OCI-M2 (cell line): ENCODE results near the gene KIF16B.
"Not testable (repeated sequence)": the region's sequence is repeated elsewhere in the genome, so short reads cannot be mapped to it uniquely, and the experiment has no call there.

ENCODE experiments used
- DNase-seq: peaks from one replicate; lab custom pipeline; 2025; ENCODE audit not compliant: unreplicated experiment; lab: John Stamatoyannopoulos, UW

KIF16B gene

DNA sequence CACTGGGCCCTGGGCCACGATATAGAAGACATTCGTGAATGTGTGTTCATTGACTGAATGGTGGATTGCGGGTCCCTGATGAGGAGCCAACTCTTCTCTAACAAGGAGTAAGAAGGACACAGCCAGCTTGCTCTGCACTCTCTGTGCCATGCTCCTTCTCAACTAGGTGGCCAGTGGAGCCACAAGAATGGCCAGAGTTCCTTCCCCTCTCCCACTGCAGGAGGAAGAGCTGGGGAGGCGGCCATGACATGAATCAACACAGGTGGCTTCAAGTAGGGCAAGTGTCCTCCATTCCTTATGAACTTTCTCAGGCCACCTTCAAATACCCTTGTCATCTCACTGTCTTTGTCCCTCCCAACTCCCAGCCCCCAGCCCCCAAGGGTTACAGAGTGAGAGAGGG, 305.7 kb downstream of the KIF16B start:
- no peak for DNase-seq

- no peak for DNase-seq
Observed at GRCh38 chr20:16265334-16265733, 307.9 kb downstream of the KIF16B start.

DNA sequence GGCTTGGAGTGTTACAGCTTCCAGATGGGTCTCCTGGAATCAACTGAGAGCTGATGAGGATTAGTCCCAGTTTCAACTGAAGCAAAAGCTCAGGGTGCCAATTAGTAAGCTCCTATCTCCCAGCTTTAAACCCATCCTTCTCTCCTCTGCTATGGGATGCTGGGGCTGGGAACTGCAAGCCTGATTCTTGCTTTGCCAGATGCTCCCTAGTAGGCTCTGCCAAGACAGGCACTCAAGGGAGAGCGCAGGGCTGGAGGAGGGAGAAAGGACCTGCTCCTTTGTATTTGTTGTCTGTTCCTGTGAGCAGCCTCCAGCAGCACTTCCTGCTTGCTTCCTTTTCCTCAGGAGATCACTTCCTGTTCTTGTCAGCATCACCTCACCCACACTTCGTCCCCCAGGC, 309.7 kb downstream of the KIF16B start:
- no peak for DNase-seq

DNA sequence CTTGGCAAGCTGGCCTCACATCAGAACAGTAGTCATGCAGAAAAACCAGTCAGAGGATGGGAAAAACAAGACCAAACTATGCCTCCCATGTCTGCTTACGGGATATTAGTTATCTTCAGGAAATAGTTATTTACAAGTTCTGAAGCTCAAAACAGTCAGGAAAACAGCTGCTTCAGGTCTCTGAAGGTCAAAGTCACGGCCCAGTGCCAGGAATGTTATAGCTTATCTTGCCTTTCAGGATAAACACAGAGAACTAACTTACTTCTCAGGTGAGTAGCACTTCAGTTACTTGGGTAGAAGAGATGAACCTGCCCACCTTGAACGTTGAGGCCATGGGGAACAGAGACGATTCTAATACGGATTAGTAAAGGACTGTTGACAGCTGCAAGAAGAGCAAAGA, 310.7 kb downstream of the KIF16B start:
- DNase-seq = no peak

GRCh38 chr20:16261733-16262273, 311.4 kb downstream of the KIF16B start:
- no peak for DNase-seq

DNA sequence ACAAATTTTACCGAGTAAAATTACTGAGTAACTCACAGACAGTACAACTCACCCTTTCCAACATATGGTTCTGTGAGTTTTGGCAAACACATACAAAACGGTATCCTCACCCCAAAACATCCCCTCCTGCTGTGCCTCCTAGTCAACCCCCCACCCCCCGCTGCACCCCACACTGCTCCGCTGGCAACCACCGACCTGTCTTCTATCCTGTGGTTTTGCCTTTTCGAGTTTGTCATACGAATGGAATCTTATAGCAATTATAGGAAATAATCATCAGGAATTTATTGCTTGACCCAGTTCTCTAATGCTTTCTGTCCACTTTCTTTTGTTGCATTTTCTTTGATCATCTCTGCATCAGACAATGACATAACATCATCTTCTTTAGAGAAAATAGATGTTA, 312.3 kb downstream of the KIF16B start:
- DNase-seq = no peak

DNA sequence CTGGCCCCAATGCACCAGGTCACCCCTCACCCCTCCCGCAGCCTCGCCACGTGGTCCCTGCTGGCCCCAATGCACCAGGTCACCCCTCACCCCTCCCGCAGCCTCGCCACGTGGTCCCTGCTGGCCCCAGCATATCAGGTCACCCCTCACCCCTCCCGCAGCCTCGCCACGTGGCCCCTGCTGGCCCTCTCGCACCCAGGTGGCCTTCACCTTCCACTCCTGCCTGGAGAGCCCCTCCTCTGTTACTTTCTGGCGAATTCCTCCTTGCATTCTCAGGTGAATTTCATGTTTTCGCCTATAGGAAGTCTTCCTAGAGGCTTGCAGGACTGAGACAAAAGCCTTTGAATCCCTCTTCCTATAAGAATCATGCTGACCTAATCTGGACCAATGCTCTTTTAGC, 313.1 kb downstream of the KIF16B start:
- DNase-seq = not testable (repeated sequence)

- DNase-seq = no peak
Observed at GRCh38 chr20:16258766-16259165, 314.5 kb downstream of the KIF16B start.

- DNase-seq = no peak
Observed at GRCh38 chr20:16257813-16258430, 315.3 kb downstream of the KIF16B start.

GRCh38 chr20:16257021-16257420, 316.2 kb downstream of the KIF16B start:
- no peak for DNase-seq

DNA sequence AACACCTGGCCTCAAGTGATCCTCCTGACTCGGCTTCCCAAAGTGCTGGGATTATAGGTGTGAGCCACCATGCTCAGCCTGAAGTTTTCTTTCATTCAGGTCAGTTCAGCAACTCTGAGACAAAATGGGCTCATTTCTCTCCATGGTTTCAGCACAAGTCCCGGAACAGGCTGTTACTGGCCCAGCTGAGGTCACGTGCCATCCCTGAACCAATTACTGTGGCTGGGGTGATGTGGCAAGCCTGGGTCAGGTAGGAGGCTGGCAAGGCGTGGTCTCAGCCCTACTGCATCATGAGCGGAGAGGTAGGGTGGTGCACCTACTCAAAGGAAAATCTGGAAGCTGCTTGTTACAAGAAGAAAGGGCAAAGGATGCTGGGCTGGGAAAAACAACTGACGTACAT, 326.4 kb downstream of the KIF16B start:
- no peak for DNase-seq

DNA sequence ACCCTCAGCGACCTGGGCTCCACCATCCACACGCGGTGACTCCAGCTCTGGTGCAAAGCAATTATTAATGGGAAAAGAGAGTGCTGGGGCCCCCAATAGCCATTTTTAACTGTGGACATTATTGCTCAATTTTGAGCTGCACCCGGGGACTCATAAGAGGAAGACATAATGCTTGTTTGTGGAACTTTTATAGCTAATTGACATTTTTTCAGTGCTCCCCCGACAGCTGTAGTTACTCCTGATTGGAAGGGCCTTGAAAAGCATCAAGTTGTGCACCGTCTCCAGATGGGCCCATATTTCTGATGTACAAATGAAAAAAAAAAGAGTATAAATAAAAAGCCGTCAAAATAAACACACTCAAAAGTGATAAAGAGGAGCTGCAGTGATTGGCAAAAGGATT, 327.0 kb downstream of the KIF16B start:
- DNase-seq = no peak

DNA sequence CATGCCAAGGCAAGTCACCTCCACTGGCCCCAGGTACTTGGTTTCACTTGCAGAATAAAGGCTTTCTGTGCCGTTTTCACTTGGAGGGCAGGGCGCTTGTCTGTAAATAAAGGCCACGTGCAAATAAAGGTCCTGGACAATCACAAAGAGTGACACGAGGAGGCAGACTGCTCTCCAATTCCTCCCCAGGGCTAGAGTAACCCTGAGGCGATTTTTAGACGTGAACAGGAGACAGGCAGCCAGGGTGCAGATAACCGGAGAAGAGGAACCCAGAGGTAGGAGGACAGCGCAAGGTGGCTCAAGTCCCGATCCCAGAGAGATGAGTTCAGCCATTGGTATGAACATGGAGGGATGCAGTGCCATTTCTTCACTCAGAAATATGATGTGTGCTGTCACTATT, 327.4 kb downstream of the KIF16B start:
- no peak for DNase-seq

GRCh38 chr20:16244892-16245291, 328.4 kb downstream of the KIF16B start:
- no peak for DNase-seq

GRCh38 chr20:16243470-16243869, 329.8 kb downstream of the KIF16B start:
- DNase-seq = no peak

DNA sequence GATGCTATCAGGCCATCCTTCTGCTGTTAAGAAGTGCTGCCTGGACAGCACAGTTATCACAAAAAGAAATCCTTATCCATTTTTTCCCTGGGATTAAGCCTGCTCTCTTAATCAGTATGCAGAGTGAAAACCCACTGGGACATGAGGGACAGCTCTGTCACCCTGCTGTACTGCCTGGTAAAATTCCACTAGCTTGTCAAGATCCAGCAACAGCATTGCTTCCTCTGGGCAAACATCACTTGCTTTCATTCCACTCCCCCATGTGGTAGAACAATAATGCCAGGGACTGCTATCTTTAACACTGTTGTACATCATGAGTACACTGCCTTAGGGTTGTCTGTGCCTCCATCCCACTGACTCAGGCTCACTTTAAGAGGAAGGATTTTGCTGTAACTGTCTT, 331.3 kb downstream of the KIF16B start:
- DNase-seq = no peak

DNA sequence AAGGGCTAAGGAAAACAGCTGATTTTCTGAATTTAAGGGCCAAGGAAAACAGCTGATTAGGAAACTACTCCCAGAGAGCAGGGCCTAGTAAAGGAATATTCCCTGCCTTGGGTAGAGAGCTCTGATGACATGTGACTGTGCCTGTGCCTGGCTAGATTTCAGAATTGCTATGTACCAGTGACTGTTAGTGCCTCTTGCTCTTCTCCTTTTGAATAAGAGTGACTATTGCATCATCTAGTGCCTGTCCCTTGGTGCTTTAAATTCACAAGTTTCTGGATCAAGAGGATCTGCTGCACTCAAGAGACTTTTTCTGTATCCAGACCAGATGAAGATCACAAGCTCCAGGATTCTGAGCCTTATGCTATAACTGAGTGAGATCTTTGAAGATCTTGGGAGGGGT, 332.9 kb downstream of the KIF16B start:
- DNase-seq = no peak

DNA sequence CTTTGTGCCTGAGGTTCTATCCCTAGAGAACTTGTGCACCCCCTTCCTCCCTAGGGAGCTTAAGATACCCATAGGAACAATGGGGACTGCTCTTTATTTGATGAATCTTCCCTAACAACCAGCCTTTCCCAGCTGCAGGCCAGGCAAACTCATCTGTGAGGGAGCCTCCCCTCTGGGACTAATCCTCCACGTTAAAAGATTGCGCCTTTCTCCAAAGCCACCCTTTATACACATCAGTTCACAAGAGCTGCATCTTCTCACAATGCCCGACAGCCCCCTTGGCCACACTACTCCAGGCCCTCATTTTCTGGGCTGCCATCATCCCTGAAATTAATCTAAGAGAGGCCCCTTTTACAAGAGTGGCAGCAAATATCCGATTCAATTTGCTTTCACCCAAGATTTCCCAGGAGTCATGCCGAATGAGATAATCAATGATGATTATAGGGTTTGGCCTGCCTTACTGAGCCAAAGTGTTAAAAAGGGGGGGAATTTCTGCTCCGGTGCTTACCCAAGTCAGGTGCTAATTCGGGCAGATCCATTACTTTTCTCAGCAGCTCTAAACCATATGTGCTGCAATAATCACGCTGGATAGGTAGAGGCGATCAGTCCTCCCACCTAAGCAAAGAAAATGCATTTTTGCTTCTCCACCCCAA, 336.5 kb downstream of the KIF16B start:
- DNase-seq = no peak

DNA sequence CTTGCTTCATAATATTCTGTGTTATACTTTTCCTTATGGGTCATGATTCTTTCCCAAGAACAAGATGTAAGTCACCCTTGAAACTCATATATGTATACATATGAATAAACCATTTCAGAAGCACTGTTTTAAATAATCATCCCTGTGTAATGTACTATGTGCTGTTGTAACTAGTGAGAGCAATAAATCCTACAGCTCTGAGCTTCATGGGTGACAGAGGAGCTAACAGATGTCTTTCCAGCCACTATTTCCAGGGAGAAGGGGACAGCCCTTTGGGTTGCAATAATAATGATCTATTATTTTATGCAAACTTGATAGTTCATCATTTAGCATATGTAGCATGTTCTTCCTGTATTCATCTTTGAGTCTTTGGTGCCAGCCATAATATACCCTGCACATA, 342.8 kb downstream of the KIF16B start:
- DNase-seq = no peak

GRCh38 chr20:16229813-16230212, 343.4 kb downstream of the KIF16B start:
- DNase-seq = no peak

DNA sequence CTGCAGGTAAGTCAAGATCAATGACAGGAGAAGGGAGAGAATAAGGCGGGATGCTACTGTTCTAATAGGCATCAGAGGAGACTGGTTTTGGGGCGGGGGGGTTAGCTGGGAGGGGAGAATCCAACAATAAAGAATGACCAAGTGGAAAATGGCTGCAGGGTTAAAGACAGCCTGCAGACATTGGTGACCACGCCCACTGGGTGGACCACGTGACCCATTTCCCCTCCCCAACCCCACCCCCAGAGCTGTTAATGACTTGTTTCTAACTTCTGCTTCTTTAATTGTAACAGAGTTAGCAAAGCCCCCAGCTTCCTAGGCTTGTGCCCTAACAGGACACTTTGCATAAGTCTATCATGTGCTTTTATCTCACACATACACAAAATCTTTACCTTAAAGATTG, 344.5 kb downstream of the KIF16B start:
- no peak for DNase-seq

- not testable (repeated sequence) for DNase-seq
Observed at GRCh38 chr20:16226961-16227360, 346.3 kb downstream of the KIF16B start.

GRCh38 chr20:16224836-16225235, 348.4 kb downstream of the KIF16B start:
- DNase-seq = no peak
